ENCODE measurements around the gene ZNF439. TPM values are rescaled to one million over a fixed set of nuclear protein-coding genes. Genes with fewer than 3 reads are reported as not detected.

The ZNF439 gene
- total and polyA plus RNA-seq, 2 of the 13 experiments (the other 11 are each of a cell fraction or from before 2014, with no cell fraction given), result 2.9 to 4.9 TPM

GRCh38 chr19:11848594-11849469 lies at the start of gene ZNF439 (continued):
- TF ChIP-seq, protein P1, sequence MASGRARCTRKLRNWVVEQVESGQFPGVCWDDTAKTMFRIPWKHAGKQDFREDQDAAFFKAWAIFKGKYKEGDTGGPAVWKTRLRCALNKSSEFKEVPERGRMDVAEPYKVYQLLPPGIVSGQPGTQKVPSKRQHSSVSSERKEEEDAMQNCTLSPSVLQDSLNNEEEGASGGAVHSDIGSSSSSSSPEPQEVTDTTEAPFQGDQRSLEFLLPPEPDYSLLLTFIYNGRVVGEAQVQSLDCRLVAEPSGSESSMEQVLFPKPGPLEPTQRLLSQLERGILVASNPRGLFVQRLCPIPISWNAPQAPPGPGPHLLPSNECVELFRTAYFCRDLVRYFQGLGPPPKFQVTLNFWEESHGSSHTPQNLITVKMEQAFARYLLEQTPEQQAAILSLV (CRISPR knock-in tag; IDR thresholded peaks at IDR 0.05; ENCODE audit: borderline replicate concordance), result no peak
- TF ChIP-seq ARID2 (CRISPR knock-in tag; IDR thresholded peaks at IDR 0.05; ENCODE audit: borderline replicate concordance), result peak; percentile 38; the same call in 1 of the 2 replicates
- TF ChIP-seq HNRNPK (IDR thresholded peaks at IDR 0.05; ENCODE audit: low read depth, low read length, poor library complexity, severe bottlenecking), result no peak
- TF ChIP-seq DRAP1 (CRISPR knock-in tag; IDR thresholded peaks at IDR 0.05), result peak; percentile 63; the same call in 1 of the 2 replicates
- TF ChIP-seq POGZ (CRISPR knock-in tag; IDR thresholded peaks at IDR 0.05), result no peak
- TF ChIP-seq, protein P2, sequence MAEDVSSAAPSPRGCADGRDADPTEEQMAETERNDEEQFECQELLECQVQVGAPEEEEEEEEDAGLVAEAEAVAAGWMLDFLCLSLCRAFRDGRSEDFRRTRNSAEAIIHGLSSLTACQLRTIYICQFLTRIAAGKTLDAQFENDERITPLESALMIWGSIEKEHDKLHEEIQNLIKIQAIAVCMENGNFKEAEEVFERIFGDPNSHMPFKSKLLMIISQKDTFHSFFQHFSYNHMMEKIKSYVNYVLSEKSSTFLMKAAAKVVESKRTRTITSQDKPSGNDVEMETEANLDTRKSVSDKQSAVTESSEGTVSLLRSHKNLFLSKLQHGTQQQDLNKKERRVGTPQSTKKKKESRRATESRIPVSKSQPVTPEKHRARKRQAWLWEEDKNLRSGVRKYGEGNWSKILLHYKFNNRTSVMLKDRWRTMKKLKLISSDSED (CRISPR knock-in tag; IDR thresholded peaks at IDR 0.05), result no peak
- no peak for TF ChIP-seq PAF1 (CRISPR knock-in tag; IDR thresholded peaks at IDR 0.05)
- TF ChIP-seq, protein P3, sequence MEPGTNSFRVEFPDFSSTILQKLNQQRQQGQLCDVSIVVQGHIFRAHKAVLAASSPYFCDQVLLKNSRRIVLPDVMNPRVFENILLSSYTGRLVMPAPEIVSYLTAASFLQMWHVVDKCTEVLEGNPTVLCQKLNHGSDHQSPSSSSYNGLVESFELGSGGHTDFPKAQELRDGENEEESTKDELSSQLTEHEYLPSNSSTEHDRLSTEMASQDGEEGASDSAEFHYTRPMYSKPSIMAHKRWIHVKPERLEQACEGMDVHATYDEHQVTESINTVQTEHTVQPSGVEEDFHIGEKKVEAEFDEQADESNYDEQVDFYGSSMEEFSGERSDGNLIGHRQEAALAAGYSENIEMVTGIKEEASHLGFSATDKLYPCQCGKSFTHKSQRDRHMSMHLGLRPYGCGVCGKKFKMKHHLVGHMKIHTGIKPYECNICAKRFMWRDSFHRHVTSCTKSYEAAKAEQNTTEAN (CRISPR knock-in tag; conservative IDR thresholded peaks at IDR 0.05), result no peak
- no peak for TF ChIP-seq ZNF713 (CRISPR knock-in tag; IDR thresholded peaks at IDR 0.05)
- no peak for TF ChIP-seq ZNF503 (CRISPR knock-in tag; IDR thresholded peaks at IDR 0.05)
- TF ChIP-seq, protein P4, sequence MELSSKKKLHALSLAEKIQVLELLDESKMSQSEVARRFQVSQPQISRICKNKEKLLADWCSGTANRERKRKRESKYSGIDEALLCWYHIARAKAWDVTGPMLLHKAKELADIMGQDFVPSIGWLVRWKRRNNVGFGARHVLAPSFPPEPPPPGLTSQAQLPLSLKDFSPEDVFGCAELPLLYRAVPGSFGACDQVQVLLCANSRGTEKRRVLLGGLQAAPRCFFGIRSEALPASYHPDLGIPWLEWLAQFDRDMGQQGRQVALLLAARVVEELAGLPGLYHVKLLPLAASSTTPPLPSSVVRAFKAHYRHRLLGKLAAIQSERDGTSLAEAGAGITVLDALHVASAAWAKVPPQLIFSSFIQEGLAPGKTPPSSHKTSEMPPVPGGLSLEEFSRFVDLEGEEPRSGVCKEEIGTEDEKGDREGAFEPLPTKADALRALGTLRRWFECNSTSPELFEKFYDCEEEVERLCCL (CRISPR knock-in tag; IDR thresholded peaks at IDR 0.05; ENCODE audit: borderline replicate concordance), result no peak
- peak; percentile 44 to 74; a peak in 3 of 4 replicates for TF ChIP-seq NR2F1 (CRISPR knock-in tag; IDR thresholded peaks at IDR 0.05)
- TF ChIP-seq, protein P5, sequence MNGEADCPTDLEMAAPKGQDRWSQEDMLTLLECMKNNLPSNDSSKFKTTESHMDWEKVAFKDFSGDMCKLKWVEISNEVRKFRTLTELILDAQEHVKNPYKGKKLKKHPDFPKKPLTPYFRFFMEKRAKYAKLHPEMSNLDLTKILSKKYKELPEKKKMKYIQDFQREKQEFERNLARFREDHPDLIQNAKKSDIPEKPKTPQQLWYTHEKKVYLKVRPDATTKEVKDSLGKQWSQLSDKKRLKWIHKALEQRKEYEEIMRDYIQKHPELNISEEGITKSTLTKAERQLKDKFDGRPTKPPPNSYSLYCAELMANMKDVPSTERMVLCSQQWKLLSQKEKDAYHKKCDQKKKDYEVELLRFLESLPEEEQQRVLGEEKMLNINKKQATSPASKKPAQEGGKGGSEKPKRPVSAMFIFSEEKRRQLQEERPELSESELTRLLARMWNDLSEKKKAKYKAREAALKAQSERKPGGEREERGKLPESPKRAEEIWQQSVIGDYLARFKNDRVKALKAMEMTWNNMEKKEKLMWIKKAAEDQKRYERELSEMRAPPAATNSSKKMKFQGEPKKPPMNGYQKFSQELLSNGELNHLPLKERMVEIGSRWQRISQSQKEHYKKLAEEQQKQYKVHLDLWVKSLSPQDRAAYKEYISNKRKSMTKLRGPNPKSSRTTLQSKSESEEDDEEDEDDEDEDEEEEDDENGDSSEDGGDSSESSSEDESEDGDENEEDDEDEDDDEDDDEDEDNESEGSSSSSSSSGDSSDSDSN (CRISPR knock-in tag; IDR thresholded peaks at IDR 0.05), result peak; percentile 12; the same call in 1 of the 2 replicates
- no peak for TF ChIP-seq HNF4G (IDR thresholded peaks at IDR 0.05; ENCODE audit: borderline replicate concordance, low read depth, low read length)
- TF ChIP-seq HNF4G (CRISPR knock-in tag; IDR thresholded peaks at IDR 0.05; ENCODE audit: borderline replicate concordance, low read depth), result no peak
- TF ChIP-seq CAMTA2 (CRISPR knock-in tag; IDR thresholded peaks at IDR 0.05; ENCODE audit: borderline replicate concordance), result no peak
- no peak for TF ChIP-seq SATB2 (CRISPR knock-in tag; IDR thresholded peaks at IDR 0.05)
